HEK293 (cell line): ENCODE measurements around the gene GPR155.
A peak's percentile ranks its signal among the peaks of the same experiment; 100 is the strongest.

ENCODE experiments used
- CTCF ChIA-PET: fragments of 350-600 bp; formaldehyde crosslinking; extraction: SDS; loops from one replicate; lab custom pipeline; 2021; ENCODE audit warnings: antibody characterized with exemption; lab: Yijun Ruan, JAX
- POLR2A ChIA-PET: fragments of 300-600 bp; formaldehyde crosslinking; extraction: SDS; loops from one replicate; lab custom pipeline; 2020; ENCODE audit warnings: antibody characterized with exemption, inconsistent platforms; lab: Yijun Ruan, JAX
- H3K27ac ChIP-seq: fragments of 200-500 bp; sonication (Bioruptor generic); 2 replicates; pipeline ENCODE4 v1.5.1; 2014; ENCODE audit warnings: low read depth, low read length, control low read depth, inconsistent platforms; ENCODE audit errors: extremely low read depth
- H3K36me3 ChIP-seq, 2 experiments: fragments of 200-500 bp in 1 of 2; sonication (Bioruptor generic) in 1 of 2; 1 replicate in 1 of 2; 2 replicates in 1 of 2; pipeline ENCODE4 v1.5.1; 2014 to 2017; ENCODE audit warnings: inconsistent platforms in 2 of 2, low read length in 2 of 2; ENCODE audit not compliant: control insufficient read depth in 2 of 2, insufficient read depth in 1 of 2
- H3K4me1 ChIP-seq: fragments of 200-500 bp; sonication (Bioruptor generic); 2 replicates; pipeline ENCODE4 v1.5.1; 2014; ENCODE audit warnings: mild to moderate bottlenecking, low read length, inconsistent platforms; ENCODE audit not compliant: control insufficient read depth, insufficient read depth
- H3K4me3 ChIP-seq: 2 replicates; pipeline ENCODE4 v1.5.1; 2011; ENCODE audit warnings: low read depth, mild to moderate bottlenecking, control low read depth, low read length, moderate library complexity
- H3K9me3 ChIP-seq: fragments of 200-500 bp; sonication (Bioruptor generic); 2 replicates; pipeline ENCODE4 v1.5.1; 2014; ENCODE audit warnings: low read depth, low read length, inconsistent platforms; ENCODE audit not compliant: control insufficient read depth, insufficient read depth
- KLF10 ChIP-seq: fragments of 450-650 bp; IDR thresholded peaks from 2 replicates; pipeline ENCODE4 v1.5.1; 2018; ENCODE audit warnings: missing biosample characterization, mild to moderate bottlenecking, missing genetic modification characterization
- PATZ1 ChIP-seq: fragments of 450-650 bp; formaldehyde crosslinking; IDR thresholded peaks from 2 replicates; pipeline ENCODE4 v1.5.1; 2016; ENCODE audit warnings: missing biosample characterization, missing genetic modification characterization
- SCRT2 ChIP-seq: fragments of 450-650 bp; formaldehyde crosslinking; IDR thresholded peaks from 2 replicates; pipeline ENCODE4 v1.5.1; 2016; ENCODE audit warnings: missing biosample characterization, missing genetic modification characterization
- SP2 ChIP-seq: fragments of 450-650 bp; formaldehyde crosslinking; IDR thresholded peaks from 2 replicates; pipeline ENCODE4 v1.5.1; 2016; ENCODE audit warnings: missing biosample characterization, missing genetic modification characterization
- ZBTB11 ChIP-seq: fragments of 450-650 bp; formaldehyde crosslinking; conservative IDR thresholded peaks from 2 replicates; pipeline ENCODE4 v1.5.1; 2016; ENCODE audit warnings: low read depth, missing biosample characterization, missing genetic modification characterization
- ZBTB17 ChIP-seq: fragments of 450-650 bp; formaldehyde crosslinking; IDR thresholded peaks from 2 replicates; pipeline ENCODE4 v1.5.1; 2016; ENCODE audit warnings: missing biosample characterization, missing genetic modification characterization
- ZBTB26 ChIP-seq: fragments of 450-650 bp; formaldehyde crosslinking; optimal IDR thresholded peaks from 2 replicates; pipeline ENCODE3; 2016; ENCODE audit warnings: missing biosample characterization, mild to moderate bottlenecking, missing genetic modification characterization
- ZIC2 ChIP-seq: fragments of 450-650 bp; formaldehyde crosslinking; IDR thresholded peaks from 2 replicates; pipeline ENCODE4 v1.5.1; 2016; ENCODE audit warnings: missing biosample characterization, missing genetic modification characterization
- ZNF10 ChIP-seq: fragments of 450-650 bp; formaldehyde crosslinking; IDR thresholded peaks from 2 replicates; pipeline ENCODE4 v1.5.1; 2017; ENCODE audit warnings: missing biosample characterization, missing genetic modification characterization
- ZNF155 ChIP-seq: fragments of 450-650 bp; formaldehyde crosslinking; IDR thresholded peaks from 2 replicates; pipeline ENCODE4 v1.5.1; 2016; ENCODE audit warnings: missing biosample characterization, missing genetic modification characterization
- ZNF335 ChIP-seq: fragments of 450-650 bp; formaldehyde crosslinking; conservative IDR thresholded peaks from 2 replicates; pipeline ENCODE4 v1.5.1; 2016; ENCODE audit warnings: missing biosample characterization, missing genetic modification characterization
- ZNF341 ChIP-seq: fragments of 450-650 bp; formaldehyde crosslinking; IDR thresholded peaks from 2 replicates; pipeline ENCODE4; 2016; ENCODE audit warnings: low read depth, missing biosample characterization, missing genetic modification characterization
- ZNF366 ChIP-seq: fragments of 450-650 bp; formaldehyde crosslinking; conservative IDR thresholded peaks from 2 replicates; pipeline ENCODE4 v1.5.1; 2016; ENCODE audit warnings: missing biosample characterization, missing genetic modification characterization
- ZNF394 ChIP-seq: fragments of 450-650 bp; formaldehyde crosslinking; IDR thresholded peaks from 2 replicates; pipeline ENCODE4 v1.5.1; 2016; ENCODE audit warnings: missing biosample characterization, missing genetic modification characterization, mild to moderate bottlenecking, moderate library complexity, borderline replicate concordance
- ZNF530 ChIP-seq: fragments of 450-650 bp; formaldehyde crosslinking; IDR thresholded peaks from 2 replicates; pipeline ENCODE4 v1.5.1; 2016; ENCODE audit warnings: low read depth, missing biosample characterization, missing genetic modification characterization
- ZNF580 ChIP-seq: fragments of 450-650 bp; formaldehyde crosslinking; IDR thresholded peaks from 2 replicates; pipeline ENCODE4 v1.5.1; 2016; ENCODE audit warnings: missing biosample characterization, missing genetic modification characterization
- ZNF624 ChIP-seq: fragments of 450-650 bp; formaldehyde crosslinking; IDR thresholded peaks from 2 replicates; pipeline ENCODE4 v1.5.1; 2017; ENCODE audit warnings: missing biosample characterization, missing genetic modification characterization
- ZNF629 ChIP-seq: fragments of 450-650 bp; formaldehyde crosslinking; IDR thresholded peaks from 2 replicates; pipeline ENCODE4 v1.5.1; 2017; ENCODE audit warnings: missing biosample characterization, missing genetic modification characterization
- ZNF660 ChIP-seq: fragments of 450-650 bp; IDR thresholded peaks from 2 replicates; pipeline ENCODE4 v1.5.1; 2018; ENCODE audit warnings: missing biosample characterization, mild to moderate bottlenecking, missing genetic modification characterization
- ZNF76 ChIP-seq: fragments of 450-650 bp; formaldehyde crosslinking; IDR thresholded peaks from 2 replicates; pipeline ENCODE4; 2016; ENCODE audit warnings: low read depth, missing biosample characterization, missing genetic modification characterization, borderline replicate concordance
- ZXDB ChIP-seq: fragments of 450-650 bp; formaldehyde crosslinking; IDR thresholded peaks from 2 replicates; pipeline ENCODE4 v1.5.1; 2016; ENCODE audit warnings: missing biosample characterization, missing genetic modification characterization

GPR155 gene

DNA sequence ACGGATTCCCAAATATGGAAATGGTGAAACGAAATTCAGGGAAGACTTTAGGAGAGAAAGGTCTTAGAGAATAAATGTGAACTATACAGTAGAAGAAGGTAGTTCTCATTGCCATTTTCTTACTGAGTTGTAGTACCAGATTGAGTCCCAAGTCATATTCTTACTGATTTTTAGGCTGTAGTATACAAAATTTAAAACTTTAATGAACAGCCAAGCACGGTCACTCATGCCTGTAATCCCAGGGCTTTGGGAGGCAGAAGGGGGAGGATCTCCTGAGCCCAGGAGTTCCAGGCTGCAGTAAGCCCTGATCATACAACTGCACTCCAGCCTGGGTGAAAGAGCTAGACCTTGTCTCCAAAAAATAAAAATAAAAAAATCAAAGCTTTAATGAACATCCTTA, 89.1 kb downstream of the GPR155 start:
- CTCF ChIA-PET = interaction anchor here (1.0 kb wide), 1 partner anchor 207 kb away, joined by 3 read pairs; no protein-coding TSS in a partner anchor

GRCh38 chr2:174395969-174396630, 90.7 kb downstream of the GPR155 start:
- no peak for TF ChIP-seq ZIC2
- no peak for TF ChIP-seq ZNF624 (tag by site-specific recombination)
- peak; percentile 34 for TF ChIP-seq ZNF335 (tag by site-specific recombination)
- TF ChIP-seq ZNF10 = 0 out of 2 replicates have a peak, but pooled peaks have one; percentile 1
- Histone ChIP-seq H3K4me1 (no peaks in the 10 kb centered on the region), H3K36me3 (peaks cover 5 to 21% of the 10 kb centered on the region in 2 experiments; a peak in 2 of 3 replicates), H3K9me3 (no peaks in the 10 kb centered on the region), H3K27ac (peak overlapping the region; percentile 20), H3K4me3 (peak overlapping the region; percentile 57)
- ChIA-PET POLR2A (interaction anchor here (0.6 to 2.1 kb wide), 3 partner anchors 15 to 91 kb away, joined by 3 to 9 read pairs (median 4); partner anchors contain the start of gene GPR155), CTCF (interaction anchor here (0.5 to 1.1 kb wide), 3 partner anchors 46 to 1893 kb away, joined by 3 read pairs; no protein-coding TSS in a partner anchor)

More for the DNA sequence above, 89.1 kb downstream of the GPR155 start:
- H3K27ac ChIP-seq = no peak overlapping the region
- TF ChIP-seq ZBTB17 (tag by site-specific recombination) = 0 out of 2 replicates have a peak, but pooled peaks have one; percentile 15
- no peak for TF ChIP-seq ZNF394 (tag by site-specific recombination)
- H3K9me3 ChIP-seq = no peaks in the 10 kb centered on the region
- no peaks in the 10 kb centered on the region for H3K4me1 ChIP-seq
- H3K4me3 ChIP-seq = no peak overlapping the region
- POLR2A ChIA-PET = no interaction called here
- peaks cover 5 to 31% of the 10 kb centered on the region in 2 experiments; a peak in 2 of 3 replicates for H3K36me3 ChIP-seq

DNA sequence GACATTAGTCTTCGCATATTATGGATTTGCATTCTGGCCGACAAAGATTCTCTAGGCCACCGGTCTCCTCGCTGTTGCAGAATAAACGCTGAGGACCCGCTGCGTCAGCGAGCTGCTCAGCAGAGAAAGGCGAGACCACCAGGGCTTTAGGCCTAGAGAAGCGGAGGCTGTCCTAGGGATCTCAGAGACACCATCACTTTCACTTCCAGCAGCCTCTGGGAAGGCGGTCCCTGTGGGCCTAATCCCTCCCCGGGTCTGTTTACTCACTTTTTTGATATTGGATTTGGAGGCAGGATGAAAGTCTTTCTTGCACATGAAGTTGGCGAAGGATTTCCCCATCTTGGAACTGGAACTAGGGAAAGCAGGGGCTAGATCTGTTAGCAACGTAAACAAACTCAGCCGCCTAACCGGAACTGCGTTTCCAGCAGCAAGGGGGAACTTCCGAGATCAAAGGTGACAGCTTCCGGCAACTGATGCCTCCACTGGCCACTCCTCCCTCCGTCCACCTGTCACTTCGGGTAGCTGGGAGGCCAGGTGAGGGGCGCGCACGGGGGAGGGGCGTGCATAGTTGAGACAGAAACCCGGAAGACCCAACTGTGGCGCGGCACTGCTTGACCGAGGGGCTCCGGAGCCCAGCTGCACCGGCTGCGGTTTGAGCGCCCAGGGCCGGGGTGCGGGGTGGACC, 91.4 kb downstream of the GPR155 start, which contains the start of gene SCRN3:
TSS of gene SCRN3 (plus strand) at position 447 of the 685 bp plus-strand sequence. CDS start 2,554 bp downstream, outside the sequence.
- no peaks in the 10 kb centered on the region for H3K9me3 ChIP-seq
- peak within 1 kb of the TSS; percentile 20 for H3K27ac ChIP-seq
- peak within 1 kb of the TSS; percentile 57 for H3K4me3 ChIP-seq
- H3K4me1 ChIP-seq = no peaks in the 10 kb centered on the region
- H3K36me3 ChIP-seq = peaks cover 3 to 18% of the 10 kb centered on the region in 2 experiments; a peak in 2 of 3 replicates
- POLR2A ChIA-PET = interaction anchor here (0.6 to 2.1 kb wide), 3 partner anchors 15 to 92 kb away, joined by 3 to 9 read pairs (median 4); partner anchors contain the start of gene GPR155
- CTCF ChIA-PET = interaction anchor here (0.5 to 1.1 kb wide), 3 partner anchors 46 to 1894 kb away, joined by 3 read pairs; no protein-coding TSS in a partner anchor
- TF ChIP-seq PATZ1 (tag by site-specific recombination) = peak; percentile 31; the same call in 1 of the 2 replicates
- peak; percentile 92 for TF ChIP-seq ZXDB
- TF ChIP-seq ZNF10 = peak; percentile 95
- TF ChIP-seq ZNF76 (tag by site-specific recombination) = 0 out of 2 replicates have a peak, but pooled peaks have one; percentile 62
- peak; percentile 53; the same call in 1 of the 2 replicates for TF ChIP-seq ZNF660 (tag by site-specific recombination)
- peak; percentile 69 for TF ChIP-seq ZNF366 (tag by site-specific recombination)
- peak; percentile 90 for TF ChIP-seq SCRT2 (tag by site-specific recombination)
- peak; percentile 95 for TF ChIP-seq ZNF629 (tag by site-specific recombination)
- TF ChIP-seq ZNF341 (tag by site-specific recombination) = peak; percentile 99
- no peak for TF ChIP-seq ZNF530 (tag by site-specific recombination)
- TF ChIP-seq KLF10 (tag by site-specific recombination) = 0 out of 2 replicates have a peak, but pooled peaks have one; percentile 27
- TF ChIP-seq ZBTB17 (tag by site-specific recombination) = peak; percentile 85
- TF ChIP-seq ZNF580 (tag by site-specific recombination) = peak; percentile 60
- peak; percentile 55 for TF ChIP-seq ZBTB26 (tag by site-specific recombination)
- peak; percentile 92 for TF ChIP-seq ZBTB11
- peak; percentile 85 for TF ChIP-seq SP2 (tag by site-specific recombination)
- TF ChIP-seq ZNF155 = no peak
